Endothelial cell of umbilical vein (primary cell): Measurements from ENCODE around the gene MAP4K2.

Experiments
- CTCF ChIP-seq, 2 donors: IDR thresholded peaks; 1 replicate in 1 of 2; 2 replicates in 1 of 2; pipeline ENCODE4 v1.5.1; 2011; ENCODE audit warnings: low read length in 2 of 2, mild to moderate bottlenecking in 2 of 2, moderate library complexity in 2 of 2, control low read depth in 1 of 2, inconsistent platforms in 1 of 2, low read depth in 1 of 2; ENCODE audit not compliant: insufficient read depth in 1 of 2; ENCODE audit errors: extremely low read depth in 1 of 2
- GATA2 ChIP-seq: IDR thresholded peaks from 2 replicates; pipeline ENCODE4 v1.7.0; 2011; ENCODE audit warnings: low read depth, mild to moderate bottlenecking, moderate library complexity, mixed read lengths, low read length; ENCODE audit not compliant: insufficient read length, insufficient read depth
- MAX ChIP-seq: IDR thresholded peaks from 2 replicates; pipeline ENCODE4 v1.6.1; 2011; ENCODE audit not compliant: insufficient read depth, insufficient read length

GRCh38 chr11:64832467-64833197 is 29.6 kb upstream of the MAP4K2 start:
- no peak for TF ChIP-seq MAX
- no peak for TF ChIP-seq CTCF (IDR thresholded peaks at IDR 0.05; ENCODE audit: extremely low read depth in 1 of 2, insufficient read depth in 1 of 2, low read depth in 1 of 2, low read length in 2 of 2)
- TF ChIP-seq GATA2 = no peak
